IPS-18c (cell line): Measurements from ENCODE around the gene AFF3.

Experiments
- H3K4me3 ChIP-seq: 2 replicates; pipeline ENCODE4 v1.7.0; 2013; ENCODE audit warnings: low read depth, mild to moderate bottlenecking, low read length, moderate library complexity; ENCODE audit not compliant: insufficient read depth
- H3K9me3 ChIP-seq: one replicate; pipeline ENCODE4 v1.6.1; 2013; ENCODE audit warnings: mild to moderate bottlenecking, low read length, moderate library complexity; ENCODE audit not compliant: control insufficient read depth, insufficient read depth

The AFF3 gene

DNA sequence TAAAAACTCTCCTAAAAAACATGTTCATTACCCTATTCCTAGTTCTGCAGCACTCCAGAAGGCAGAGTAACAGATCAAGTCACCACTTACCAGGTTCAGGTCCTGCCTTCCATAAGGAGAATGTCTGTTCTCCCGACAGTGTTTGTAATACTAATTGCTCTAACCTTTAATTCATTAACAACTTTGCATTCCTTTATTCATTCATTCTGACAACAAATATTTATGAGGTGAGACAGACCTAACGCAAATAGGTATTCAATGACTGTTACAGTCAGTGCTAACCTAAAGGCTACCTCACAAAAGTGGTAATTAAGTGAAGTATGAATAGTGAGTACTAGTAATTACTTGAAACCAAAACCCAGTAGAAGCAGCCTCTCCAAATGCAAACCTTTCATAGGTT is 224.0 kb downstream of the AFF3 start:
- Histone ChIP-seq H3K4me3 (no peak overlapping the region), H3K9me3 (peaks cover 3% of the 10 kb centered on the region)

DNA sequence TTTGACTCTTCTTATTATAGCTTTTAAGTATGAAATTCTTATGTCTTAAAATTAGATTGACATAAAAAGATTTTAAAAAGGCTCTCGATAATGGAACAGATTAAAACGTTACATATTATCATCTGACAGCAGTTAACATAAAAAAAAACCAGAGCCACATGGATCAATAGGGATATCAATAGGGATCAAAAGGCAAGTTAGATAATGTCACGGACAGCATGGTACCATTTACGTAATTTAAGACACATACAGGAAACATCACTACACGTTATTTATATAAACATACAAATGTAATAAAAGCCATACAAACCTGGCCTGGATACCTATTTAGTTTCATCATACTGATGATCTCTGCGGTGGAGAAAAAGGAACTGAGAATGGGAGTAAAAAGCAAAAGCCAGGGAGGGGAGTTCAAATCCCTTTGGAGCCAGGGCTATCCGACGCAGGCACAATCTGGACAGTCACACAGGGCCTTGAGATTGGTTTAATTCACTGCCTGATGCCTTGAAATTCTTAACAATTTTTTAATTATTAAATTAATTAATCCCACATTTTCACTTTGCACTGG is 227.2 kb downstream of the AFF3 start:
- Histone ChIP-seq H3K4me3 (no peak overlapping the region), H3K9me3 (no peaks in the 10 kb centered on the region)

GRCh38 chr2:99911736-99912135 is 230.7 kb downstream of the AFF3 start:
- H3K9me3 ChIP-seq, result no peaks in the 10 kb centered on the region
- no peak overlapping the region for H3K4me3 ChIP-seq

DNA sequence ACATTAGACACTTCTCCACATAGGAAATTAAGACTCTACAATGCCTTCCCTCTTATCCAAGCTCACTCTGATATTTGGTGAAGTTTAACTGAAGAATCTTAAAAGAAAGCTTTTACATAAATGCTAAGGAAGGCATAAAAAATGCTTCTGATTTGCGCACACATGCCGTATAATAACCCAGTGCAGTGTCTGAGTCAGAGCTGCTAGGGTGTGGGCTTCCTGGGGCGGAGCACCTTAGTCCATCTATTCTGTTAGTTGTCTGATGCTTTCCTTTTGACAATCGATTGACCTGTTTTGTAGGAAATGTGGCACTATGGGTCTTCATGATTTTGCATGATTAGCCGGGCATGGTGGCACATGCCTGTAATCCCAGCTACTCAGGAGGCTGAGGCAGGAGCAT is 231.5 kb downstream of the AFF3 start:
- Histone ChIP-seq H3K4me3 (no peak overlapping the region), H3K9me3 (no peaks in the 10 kb centered on the region)

GRCh38 chr2:99905636-99906035 is 236.8 kb downstream of the AFF3 start:
- H3K9me3 ChIP-seq, result no peaks in the 10 kb centered on the region
- no peak overlapping the region for H3K4me3 ChIP-seq

DNA sequence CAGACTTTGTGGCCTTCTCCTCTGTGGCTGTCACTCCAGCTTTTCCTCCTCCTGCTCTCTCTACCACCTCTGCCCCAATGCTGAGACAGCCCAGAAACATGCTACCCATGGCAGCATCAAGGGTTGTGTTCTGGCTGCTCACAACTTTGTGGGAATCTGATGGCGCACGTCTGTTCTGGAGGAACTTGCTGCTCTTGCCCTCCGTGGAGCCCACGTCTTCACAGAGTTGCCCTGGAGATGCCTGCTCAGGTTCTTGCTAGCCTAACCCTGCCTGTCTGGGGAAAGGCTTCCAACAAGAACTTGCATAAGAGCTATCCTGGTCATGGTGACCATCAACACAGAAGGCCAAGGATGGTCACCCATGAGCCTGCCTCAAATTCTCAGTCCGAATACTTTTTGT is 237.4 kb downstream of the AFF3 start:
- Histone ChIP-seq H3K9me3 (no peaks in the 10 kb centered on the region), H3K4me3 (no peak overlapping the region)

DNA sequence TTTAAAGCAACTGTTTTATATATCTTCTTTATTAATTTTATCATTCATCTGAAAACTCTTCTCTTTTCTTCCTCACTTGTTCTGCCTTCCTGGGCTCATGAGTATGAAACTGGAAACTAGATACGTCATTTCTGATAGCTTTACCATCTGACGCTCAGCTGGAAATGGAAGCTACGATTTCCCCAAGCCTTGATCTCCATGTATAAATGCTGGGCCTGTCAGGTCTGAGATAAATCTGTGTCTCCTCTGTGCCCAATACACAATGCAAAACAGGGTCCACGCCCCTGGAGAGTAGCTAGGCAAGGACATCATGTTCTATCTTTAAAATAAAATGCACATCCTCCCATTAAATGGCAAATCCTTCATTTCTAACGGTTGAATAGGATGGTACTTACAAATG is 238.4 kb downstream of the AFF3 start:
- H3K4me3 ChIP-seq, result no peak overlapping the region
- H3K9me3 ChIP-seq, result no peaks in the 10 kb centered on the region

DNA sequence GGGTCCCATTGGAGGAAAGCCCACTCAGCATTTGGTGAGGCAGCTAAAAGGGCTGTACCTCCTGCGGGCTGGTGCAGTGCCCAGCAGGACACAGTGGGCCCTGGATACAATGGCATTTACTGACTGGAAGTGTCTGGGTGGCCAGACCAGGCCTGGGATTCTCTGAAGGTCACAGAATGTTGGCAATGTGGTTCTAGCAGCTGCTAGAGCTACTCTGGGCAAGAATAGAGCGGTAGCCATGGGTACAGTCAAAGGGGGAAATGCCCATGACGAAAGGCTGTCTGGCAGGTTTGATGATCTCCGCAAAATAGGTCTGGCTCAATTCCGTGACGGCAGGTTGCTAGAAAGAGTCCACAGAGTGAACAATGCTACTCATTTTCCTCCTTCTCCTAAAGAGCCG is 241.8 kb downstream of the AFF3 start:
- no peaks in the 10 kb centered on the region for H3K9me3 ChIP-seq
- H3K4me3 ChIP-seq, result no peak overlapping the region

DNA sequence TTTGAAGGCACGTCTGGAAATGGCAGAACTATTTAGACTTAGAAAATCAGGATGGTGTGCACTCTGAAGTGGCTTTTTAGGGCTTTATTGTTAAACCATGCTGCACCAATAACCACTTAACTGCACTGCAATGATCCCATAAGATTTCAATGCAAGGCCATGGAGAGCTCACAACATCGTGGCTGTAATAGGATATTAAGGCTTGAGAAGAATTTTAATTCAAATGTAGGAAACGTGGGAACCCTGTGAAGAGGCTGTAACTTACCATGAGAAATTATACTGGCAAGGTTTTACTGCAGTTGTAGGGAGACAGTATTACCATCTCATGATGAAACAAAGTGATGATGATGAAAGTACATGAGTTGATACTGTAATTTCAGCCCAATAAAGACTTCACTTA is 242.5 kb downstream of the AFF3 start:
- no peaks in the 10 kb centered on the region for H3K9me3 ChIP-seq
- no peak overlapping the region for H3K4me3 ChIP-seq

GRCh38 chr2:99899058-99899855 is 243.1 kb downstream of the AFF3 start:
- H3K4me3 ChIP-seq, result no peak overlapping the region

DNA sequence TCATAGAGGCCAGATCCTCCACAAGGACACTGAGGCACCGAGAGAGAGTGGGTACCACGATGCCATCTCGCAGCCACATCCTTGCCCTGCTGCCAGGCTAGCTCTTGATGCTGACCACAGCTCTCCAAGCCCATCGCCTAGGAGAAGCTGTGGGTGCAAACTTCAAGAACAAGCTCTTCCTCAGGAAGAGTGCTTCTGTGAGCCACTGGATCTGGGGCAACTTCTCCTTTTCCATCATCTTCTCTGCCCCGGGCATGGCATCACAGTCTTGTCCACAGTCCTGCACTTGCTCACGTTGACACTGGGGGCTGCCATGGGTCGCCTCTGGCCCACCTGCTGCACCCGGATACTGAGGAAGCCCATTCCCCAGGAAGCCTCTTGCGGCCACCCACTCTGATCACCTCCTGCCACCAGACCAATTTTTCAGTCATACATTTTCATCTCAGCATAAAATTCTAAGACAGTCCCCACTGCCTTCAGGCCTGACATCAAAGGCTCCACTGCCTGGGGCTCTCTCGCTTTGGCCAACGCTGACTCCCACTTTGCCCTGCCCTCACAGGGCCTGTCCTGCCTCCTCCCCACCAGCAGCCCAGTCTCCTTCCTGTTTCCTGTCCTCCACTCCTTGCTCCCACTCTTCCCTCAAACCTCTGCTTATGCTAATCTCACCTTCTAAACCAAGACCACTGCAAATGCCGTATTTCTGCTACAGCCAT is 243.9 kb downstream of the AFF3 start:
- no peak overlapping the region for H3K4me3 ChIP-seq
- no peaks in the 10 kb centered on the region for H3K9me3 ChIP-seq

More at GRCh38 chr2:99899058-99899855, 243.1 kb downstream of the AFF3 start:
- H3K9me3 ChIP-seq, result no peaks in the 10 kb centered on the region

DNA sequence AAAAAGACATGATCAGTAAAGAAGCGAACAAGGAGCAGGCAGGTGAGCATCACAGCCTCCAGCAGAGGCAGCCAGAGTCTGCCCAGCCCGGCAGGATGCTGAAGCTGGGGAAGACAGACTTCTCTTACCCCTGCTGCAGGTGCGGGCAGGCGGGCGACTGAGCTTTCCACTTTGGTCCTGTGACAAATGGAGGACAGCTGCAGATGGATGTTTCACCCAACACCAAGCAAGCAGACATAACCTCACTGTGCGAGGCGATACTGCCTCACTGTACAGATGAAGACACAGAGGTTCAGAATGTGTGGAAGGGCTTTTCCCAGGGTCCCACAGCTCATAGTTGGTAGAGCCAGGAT is 251.0 kb downstream of the AFF3 start:
- Histone ChIP-seq H3K9me3 (no peaks in the 10 kb centered on the region), H3K4me3 (no peak overlapping the region)

GRCh38 chr2:99890568-99891427 is 251.6 kb downstream of the AFF3 start:
- H3K4me3 ChIP-seq, result no peak overlapping the region; the same call in 1 of the 2 replicates
- no peaks in the 10 kb centered on the region for H3K9me3 ChIP-seq

GRCh38 chr2:99888617-99889016 is 253.8 kb downstream of the AFF3 start:
- H3K9me3 ChIP-seq, result no peaks in the 10 kb centered on the region
- no peak overlapping the region for H3K4me3 ChIP-seq

GRCh38 chr2:99886418-99886817 is 256.0 kb downstream of the AFF3 start:
- no peaks in the 10 kb centered on the region for H3K9me3 ChIP-seq
- H3K4me3 ChIP-seq, result no peak overlapping the region

GRCh38 chr2:99883358-99883757 is 259.0 kb downstream of the AFF3 start:
- no peak overlapping the region for H3K4me3 ChIP-seq
- no peaks in the 10 kb centered on the region for H3K9me3 ChIP-seq

GRCh38 chr2:99881901-99882591 is 260.3 kb downstream of the AFF3 start:
- no peaks in the 10 kb centered on the region for H3K9me3 ChIP-seq

More at GRCh38 chr2:99881901-99882591, 260.3 kb downstream of the AFF3 start:
- no peak overlapping the region for H3K4me3 ChIP-seq
